GM19395 (cell line): ENCODE results near the gene OSBPL10.

Experiments
- ATAC-seq: cut with Tn5 transposase; IDR thresholded peaks from one replicate; pipeline ENCODE4 v1.9.1; 2021; ENCODE audit warnings: mild to moderate bottlenecking, moderate library complexity; ENCODE audit not compliant: unreplicated experiment

The OSBPL10 gene

GRCh38 chr3:31926543-31926942 lies 54.5 kb downstream of the OSBPL10 start:
- no peak for ATAC-seq

DNA sequence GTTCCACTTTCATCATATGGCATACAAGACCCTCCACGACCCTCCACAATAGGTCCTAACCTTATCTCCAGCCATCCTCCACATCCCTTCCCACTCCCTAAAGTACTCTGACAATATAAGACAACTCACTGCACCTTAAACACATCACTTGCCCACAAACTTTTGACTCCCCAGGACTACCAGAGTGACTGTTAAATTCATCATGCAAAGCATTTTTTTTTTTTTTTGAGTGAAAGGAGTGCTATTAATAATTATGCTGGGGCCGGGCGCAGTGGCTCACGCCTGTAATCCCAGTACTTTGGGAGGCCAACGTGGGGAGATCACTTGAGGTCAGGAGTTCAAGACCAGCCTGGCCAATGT lies 55.8 kb downstream of the OSBPL10 start:
- ATAC-seq = peak; percentile 48

GRCh38 chr3:31924610-31925270 lies 56.3 kb downstream of the OSBPL10 start:
- ATAC-seq = peak; percentile 45

DNA sequence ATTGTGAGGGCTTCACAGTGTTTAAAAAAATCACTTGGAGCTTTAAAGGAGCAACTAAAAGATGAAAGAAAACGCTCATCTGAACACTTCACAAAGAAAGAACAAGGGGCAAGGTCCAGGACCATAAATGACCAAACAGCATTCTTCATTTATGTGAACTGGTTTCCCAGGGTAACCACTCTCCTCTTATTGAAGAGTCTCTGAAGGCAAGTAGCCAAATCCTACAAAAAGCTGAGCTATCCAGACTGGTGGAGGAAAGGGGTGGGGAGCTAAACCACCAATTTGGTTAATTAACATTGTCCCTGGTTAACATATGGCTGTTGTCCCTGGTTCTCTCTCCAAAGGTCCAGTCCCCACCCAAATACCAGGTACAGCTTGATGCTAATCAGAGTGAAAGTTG lies 58.1 kb downstream of the OSBPL10 start:
- ATAC-seq = no peak

DNA sequence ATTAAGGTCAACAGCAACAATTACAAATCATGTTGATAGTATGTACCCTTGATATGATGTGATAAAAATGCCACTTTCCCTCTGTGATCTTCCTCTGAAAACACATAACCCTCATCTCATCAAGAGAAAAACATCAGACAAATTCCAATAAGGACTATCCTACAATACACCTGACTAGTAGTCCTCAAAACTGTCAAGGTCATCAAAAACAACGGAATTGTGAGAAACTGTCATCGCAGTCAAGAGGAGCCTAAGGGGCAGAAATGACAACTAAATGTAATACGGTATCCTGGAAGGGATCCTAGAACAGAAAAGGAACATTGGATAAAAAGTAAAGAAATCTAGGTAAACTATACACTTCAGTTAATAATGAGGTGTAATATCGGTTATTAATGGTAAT lies 59.2 kb downstream of the OSBPL10 start:
- no peak for ATAC-seq

DNA sequence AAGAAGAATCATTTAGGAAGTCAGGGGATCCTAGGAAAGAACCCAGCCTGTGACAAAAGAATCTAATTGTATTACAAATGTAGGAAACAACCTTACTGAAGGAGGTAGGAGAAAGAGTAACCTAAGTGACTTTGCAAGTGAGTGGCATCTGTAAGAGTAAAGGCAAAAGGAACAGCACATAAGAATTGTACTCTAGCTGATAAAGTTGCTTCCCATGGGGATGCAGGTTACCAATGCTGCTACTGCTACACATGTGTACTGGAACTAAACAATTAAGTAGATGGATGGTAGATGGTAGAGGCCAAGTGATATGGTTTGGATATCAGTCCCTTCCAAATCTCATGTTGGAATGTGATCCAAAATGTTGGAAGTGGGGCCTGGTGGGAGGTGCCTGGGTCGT lies 60.8 kb downstream of the OSBPL10 start:
- ATAC-seq = no peak

DNA sequence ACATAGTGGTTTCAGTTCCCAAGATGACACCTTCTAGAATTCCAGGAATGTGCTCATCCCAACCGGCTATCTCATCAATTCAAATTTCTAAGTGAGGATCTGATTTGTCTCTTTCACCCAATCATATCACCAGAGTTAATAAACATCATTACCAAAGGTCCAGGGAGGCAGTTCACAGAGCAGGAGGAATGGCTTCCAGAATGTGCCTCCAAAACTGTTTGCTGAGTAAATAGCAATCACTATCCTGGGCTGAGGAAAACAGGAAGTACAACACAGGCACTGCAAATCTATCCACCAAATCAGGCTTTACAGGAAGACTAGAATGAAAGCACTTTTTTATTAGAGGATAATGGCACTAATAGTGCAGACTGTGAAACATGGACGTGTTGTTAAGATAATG lies 61.5 kb downstream of the OSBPL10 start:
- no peak for ATAC-seq

GRCh38 chr3:31918179-31919150 lies 62.6 kb downstream of the OSBPL10 start:
- ATAC-seq = peak; percentile 78

DNA sequence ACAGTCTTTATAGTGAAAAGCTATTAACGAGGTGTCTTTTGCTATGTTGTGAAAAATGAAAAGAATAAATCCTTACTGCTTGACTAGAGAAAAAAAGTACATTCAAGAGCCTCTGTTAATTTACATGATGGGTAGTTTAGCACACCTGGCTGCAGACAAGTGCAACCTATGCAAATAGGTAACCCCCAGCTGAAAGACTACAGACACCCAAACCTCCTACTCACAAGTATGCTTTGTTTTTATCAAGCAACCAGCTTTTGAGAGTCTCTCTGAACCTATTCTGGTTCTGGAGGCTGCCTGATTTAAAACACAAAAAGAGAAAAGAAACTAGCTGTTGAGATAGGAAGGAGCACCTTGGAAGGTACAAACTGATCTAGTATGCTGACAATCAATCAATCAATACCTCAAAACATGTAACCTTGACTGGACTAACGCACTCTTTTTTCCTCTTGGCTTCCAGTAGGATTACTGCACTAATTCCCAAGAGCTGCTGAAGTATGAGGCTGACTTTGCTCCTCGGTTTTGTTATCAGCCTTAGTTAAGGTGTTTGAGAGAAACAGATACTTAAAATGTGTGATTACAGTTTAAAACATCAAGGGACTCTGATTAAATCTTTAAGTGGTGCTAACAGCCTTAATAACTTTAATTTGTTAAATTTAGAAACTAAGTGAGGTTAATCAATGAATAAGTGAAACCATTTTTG lies 63.6 kb downstream of the OSBPL10 start:
- peak; percentile 84 for ATAC-seq

DNA sequence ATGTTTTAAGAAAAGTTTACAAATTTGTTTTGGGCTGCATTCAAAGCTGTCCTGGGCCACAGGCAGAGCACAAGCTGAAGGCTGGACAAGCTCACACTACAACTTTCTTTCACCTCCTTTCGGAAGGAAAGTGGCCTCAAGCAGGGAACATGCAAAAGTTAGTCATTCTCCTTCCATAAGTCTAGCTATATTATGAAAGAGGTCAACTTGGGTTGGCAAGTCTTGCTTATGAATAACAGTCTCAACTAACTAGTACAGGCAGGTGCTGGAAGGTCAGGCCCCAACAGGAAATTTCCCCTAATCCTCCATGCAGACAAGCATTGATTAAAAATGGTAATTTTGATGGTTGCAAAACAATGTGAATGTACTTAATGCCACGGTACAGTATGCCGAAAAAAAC lies 69.4 kb downstream of the OSBPL10 start:
- no peak for ATAC-seq

- no peak for ATAC-seq
These were observed 69.9 kb downstream of the OSBPL10 start for GRCh38 chr3:31911124-31911523.

GRCh38 chr3:31909455-31909854 lies 71.6 kb downstream of the OSBPL10 start:
- no peak for ATAC-seq

- peak; percentile 88 for ATAC-seq
These were observed 72.5 kb downstream of the OSBPL10 start for GRCh38 chr3:31908391-31909097.

- no peak for ATAC-seq
These were observed 74.9 kb downstream of the OSBPL10 start for GRCh38 chr3:31906182-31906581.

DNA sequence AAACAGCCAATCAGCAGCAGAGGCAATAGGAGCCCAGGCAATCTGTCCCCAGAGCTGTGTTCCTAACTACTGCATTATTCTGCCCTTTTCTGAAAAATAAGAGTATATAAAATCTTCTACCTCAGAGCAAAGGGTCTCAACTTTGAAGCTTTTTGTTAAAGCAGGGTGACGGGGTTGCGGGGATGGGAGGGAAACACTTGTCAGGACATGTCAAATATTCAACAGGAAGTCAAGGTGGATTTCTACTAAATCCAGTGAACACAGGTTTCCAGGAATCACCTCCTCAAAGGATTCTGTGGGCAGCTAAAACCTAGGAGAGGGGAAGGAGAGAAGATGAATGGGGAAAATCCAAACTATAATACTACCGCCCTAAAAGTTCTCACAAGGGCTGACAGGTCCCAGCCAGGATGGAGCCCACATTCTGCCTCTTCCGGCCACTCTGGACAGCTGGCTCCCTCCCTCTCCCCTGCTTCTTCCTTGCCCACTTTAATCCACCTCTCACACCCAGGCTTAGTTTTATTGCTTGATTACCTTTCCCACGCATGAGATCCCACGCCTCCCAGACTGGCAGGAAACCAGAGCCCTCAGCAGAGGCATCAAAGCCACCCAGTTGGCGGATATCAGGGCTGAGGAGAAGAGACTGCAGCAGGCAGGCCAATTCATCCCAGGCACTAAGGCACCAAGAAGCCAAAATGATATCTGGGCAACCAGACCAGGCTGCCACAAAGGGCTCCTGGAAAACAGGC lies 77.2 kb downstream of the OSBPL10 start:
- ATAC-seq = no peak

- no peak for ATAC-seq
These were observed 80.5 kb downstream of the OSBPL10 start for GRCh38 chr3:31900583-31900982.

DNA sequence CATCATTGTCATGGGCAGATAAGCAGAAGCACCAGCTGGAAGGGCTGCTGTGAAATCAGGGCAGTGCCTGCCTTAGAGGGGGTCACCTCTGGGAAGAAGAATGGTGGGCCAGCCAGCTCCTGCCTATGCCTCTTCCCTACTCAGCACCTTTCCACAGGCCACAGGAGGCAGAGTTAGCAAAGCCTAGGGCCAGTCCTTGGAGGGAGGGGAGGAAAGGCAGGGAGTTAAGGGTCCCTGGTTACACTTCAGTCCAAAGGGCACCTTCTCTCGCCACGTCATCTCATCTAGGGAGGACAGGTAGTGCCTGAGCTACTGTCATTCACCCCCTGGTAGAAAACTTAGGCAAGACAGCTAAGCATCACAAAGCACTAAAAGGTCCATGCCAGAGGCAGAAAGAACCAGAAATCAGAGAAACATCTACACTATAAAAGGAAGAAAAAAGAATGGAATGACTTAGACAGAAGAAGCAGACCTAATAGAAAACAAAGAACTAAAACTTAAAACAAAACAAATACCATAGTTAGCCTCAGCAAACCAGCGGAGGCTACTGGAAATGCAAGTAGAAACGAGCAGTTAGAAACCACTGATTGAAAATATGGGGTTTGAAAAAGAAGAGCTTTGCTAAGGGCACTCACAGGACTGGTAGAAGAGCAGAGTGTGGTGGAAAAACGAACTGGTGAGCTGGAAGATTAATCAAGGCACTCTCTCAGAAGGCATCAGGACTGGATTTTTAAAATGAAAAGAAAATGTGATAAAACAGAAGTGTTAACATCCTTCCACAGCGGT lies 84.2 kb downstream of the OSBPL10 start:
- no peak for ATAC-seq

DNA sequence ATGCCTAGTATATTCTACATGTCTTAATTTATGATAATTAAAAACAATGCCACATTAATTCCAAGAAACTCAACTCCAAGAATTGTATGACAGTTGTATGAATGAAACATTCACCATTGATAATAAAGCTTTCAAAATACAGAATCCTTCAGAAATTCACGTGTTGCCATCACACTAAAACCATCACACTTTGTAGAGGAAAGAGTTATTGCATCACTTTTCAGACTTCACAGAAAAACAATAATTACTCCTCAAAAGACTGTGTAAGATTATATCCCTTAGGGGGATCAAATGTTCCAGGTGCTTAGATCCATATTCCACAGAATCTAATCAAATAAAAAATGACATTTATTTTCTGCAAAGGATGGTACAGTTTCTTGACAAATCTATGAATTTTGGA lies 85.0 kb downstream of the OSBPL10 start:
- no peak for ATAC-seq

GRCh38 chr3:31895471-31895870 lies 85.6 kb downstream of the OSBPL10 start:
- no peak for ATAC-seq
